ENCODE results near the gene SAMHD1. TPM values are rescaled to one million over a fixed set of nuclear protein-coding genes. Genes with fewer than 3 reads are reported as not detected.

Gene SAMHD1
- polyA plus RNA-seq, 1 donor from 2014 or later: 22.2 TPM

DNA sequence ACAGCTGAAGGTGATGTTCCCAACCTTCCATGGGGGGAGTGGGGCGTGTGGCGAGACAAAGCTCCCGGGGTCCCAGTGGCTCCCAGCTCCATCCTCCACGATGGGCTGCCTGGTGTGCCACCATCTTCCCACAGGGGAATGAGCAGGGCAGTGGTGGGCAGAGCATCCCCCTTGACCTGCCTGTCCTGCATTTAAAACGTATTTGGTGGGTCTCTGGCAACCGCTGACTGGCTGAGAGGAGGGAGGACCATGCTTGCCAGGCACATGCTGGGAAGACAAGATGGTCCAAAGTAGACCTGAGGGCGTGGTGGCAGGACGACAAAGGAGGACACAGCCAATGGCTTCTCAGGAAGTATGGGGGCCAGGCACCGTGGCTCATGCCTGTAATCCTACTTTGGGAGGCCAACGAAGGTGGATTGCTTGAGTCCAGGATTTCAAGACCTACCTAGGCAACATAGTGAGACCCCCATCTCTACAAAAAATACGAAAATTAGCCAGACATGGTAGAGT, 70.7 kb downstream of the SAMHD1 start:
- no peak overlapping the region for H3K27ac ChIP-seq (ENCODE audit: low read length)
- no peak overlapping the region for H3K9ac ChIP-seq (ENCODE audit: low read length)
- H3K9me3 ChIP-seq (ENCODE audit: low read length): no peaks in the 10 kb centered on the region
- H4K20me1 ChIP-seq (ENCODE audit: insufficient read depth): no peaks in the 10 kb centered on the region
- no peak overlapping the region for H2AFZ ChIP-seq (ENCODE audit: low read depth, low read length)
- no peaks in the 10 kb centered on the region for H3K27me3 ChIP-seq (ENCODE audit: insufficient read depth, low read depth, low read length)
- no peaks in the 10 kb centered on the region for H3K9me2 ChIP-seq (ENCODE audit: insufficient read depth, low read length)
- H3K4me2 ChIP-seq (ENCODE audit: low read length): no peak overlapping the region
- no peak overlapping the region for H3K4me3 ChIP-seq (ENCODE audit: low read length)
- no peaks in the 10 kb centered on the region for H3K79me2 ChIP-seq (replicated peaks; ENCODE audit: insufficient read depth, low read length)
- no peak for TF ChIP-seq MXI1 (conservative IDR thresholded peaks at IDR 0.05; ENCODE audit: poor library complexity, severe bottlenecking)
- no peak for TF ChIP-seq POLR2AphosphoS5 (IDR thresholded peaks at IDR 0.05)
- TF ChIP-seq SMC3 (conservative IDR thresholded peaks at IDR 0.05; ENCODE audit: poor library complexity): no peak
- TF ChIP-seq, protein P1, sequence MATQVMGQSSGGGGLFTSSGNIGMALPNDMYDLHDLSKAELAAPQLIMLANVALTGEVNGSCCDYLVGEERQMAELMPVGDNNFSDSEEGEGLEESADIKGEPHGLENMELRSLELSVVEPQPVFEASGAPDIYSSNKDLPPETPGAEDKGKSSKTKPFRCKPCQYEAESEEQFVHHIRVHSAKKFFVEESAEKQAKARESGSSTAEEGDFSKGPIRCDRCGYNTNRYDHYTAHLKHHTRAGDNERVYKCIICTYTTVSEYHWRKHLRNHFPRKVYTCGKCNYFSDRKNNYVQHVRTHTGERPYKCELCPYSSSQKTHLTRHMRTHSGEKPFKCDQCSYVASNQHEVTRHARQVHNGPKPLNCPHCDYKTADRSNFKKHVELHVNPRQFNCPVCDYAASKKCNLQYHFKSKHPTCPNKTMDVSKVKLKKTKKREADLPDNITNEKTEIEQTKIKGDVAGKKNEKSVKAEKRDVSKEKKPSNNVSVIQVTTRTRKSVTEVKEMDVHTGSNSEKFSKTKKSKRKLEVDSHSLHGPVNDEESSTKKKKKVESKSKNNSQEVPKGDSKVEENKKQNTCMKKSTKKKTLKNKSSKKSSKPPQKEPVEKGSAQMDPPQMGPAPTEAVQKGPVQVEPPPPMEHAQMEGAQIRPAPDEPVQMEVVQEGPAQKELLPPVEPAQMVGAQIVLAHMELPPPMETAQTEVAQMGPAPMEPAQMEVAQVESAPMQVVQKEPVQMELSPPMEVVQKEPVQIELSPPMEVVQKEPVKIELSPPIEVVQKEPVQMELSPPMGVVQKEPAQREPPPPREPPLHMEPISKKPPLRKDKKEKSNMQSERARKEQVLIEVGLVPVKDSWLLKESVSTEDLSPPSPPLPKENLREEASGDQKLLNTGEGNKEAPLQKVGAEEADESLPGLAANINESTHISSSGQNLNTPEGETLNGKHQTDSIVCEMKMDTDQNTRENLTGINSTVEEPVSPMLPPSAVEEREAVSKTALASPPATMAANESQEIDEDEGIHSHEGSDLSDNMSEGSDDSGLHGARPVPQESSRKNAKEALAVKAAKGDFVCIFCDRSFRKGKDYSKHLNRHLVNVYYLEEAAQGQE (IDR thresholded peaks at IDR 0.05; ENCODE audit: borderline replicate concordance): no peak
- TF ChIP-seq, protein P2, sequence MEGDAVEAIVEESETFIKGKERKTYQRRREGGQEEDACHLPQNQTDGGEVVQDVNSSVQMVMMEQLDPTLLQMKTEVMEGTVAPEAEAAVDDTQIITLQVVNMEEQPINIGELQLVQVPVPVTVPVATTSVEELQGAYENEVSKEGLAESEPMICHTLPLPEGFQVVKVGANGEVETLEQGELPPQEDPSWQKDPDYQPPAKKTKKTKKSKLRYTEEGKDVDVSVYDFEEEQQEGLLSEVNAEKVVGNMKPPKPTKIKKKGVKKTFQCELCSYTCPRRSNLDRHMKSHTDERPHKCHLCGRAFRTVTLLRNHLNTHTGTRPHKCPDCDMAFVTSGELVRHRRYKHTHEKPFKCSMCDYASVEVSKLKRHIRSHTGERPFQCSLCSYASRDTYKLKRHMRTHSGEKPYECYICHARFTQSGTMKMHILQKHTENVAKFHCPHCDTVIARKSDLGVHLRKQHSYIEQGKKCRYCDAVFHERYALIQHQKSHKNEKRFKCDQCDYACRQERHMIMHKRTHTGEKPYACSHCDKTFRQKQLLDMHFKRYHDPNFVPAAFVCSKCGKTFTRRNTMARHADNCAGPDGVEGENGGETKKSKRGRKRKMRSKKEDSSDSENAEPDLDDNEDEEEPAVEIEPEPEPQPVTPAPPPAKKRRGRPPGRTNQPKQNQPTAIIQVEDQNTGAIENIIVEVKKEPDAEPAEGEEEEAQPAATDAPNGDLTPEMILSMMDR (IDR thresholded peaks at IDR 0.05; ENCODE audit: poor library complexity, severe bottlenecking): no peak
- no peak for TF ChIP-seq EP300 (conservative IDR thresholded peaks at IDR 0.05; ENCODE audit: poor library complexity, severe bottlenecking)
- TF ChIP-seq EZH2 (IDR thresholded peaks at IDR 0.05; ENCODE audit: borderline replicate concordance, insufficient read depth, low read length, poor library complexity, severe bottlenecking): no peak
- no peaks in the 10 kb centered on the region for H3F3A ChIP-seq (ENCODE audit: insufficient read depth, low read length, poor library complexity, severe bottlenecking)
- H3K36me3 ChIP-seq (ENCODE audit: insufficient read depth, low read length): no peaks in the 10 kb centered on the region

DNA sequence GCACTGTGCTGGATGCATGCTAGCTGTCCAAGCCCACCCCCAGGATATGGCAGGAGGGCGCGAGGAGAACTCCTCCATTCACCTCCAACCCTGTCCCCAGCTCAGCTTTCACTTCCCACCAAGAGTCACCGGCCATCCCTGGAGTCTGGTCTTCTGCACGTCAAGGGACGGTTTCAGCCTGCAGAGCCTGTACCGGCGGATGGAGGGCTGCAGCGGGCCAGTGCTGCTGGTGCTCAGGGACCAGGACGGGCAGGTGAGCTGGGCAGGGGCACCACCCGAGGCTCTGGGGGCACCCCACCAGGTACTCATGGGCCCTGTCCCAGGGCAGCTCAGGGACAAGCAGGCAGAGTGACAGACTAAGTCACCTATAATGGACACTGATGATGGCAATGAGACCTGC, 72.6 kb downstream of the SAMHD1 start:
- no peak overlapping the region for H3K4me2 ChIP-seq (ENCODE audit: low read length)
- no peaks in the 10 kb centered on the region for H3F3A ChIP-seq (ENCODE audit: insufficient read depth, low read length, poor library complexity, severe bottlenecking)
- H3K27ac ChIP-seq (ENCODE audit: low read length): no peak overlapping the region
- TF ChIP-seq RAD21 (conservative IDR thresholded peaks at IDR 0.05): no peak
- no peak for TF ChIP-seq TAF1 (IDR thresholded peaks at IDR 0.05; ENCODE audit: low read depth)
- TF ChIP-seq POLR2AphosphoS5 (IDR thresholded peaks at IDR 0.05): no peak
- H3K9me3 ChIP-seq (ENCODE audit: low read length): no peaks in the 10 kb centered on the region
- H3K9me2 ChIP-seq (ENCODE audit: insufficient read depth, low read length): no peaks in the 10 kb centered on the region
- H3K79me2 ChIP-seq (replicated peaks; ENCODE audit: insufficient read depth, low read length): no peaks in the 10 kb centered on the region
- H4K20me1 ChIP-seq (ENCODE audit: insufficient read depth): no peaks in the 10 kb centered on the region
- no peak overlapping the region for H3K4me3 ChIP-seq (ENCODE audit: low read length)
- no peak overlapping the region for H2AFZ ChIP-seq (ENCODE audit: low read depth, low read length)
- H3K27me3 ChIP-seq (ENCODE audit: insufficient read depth, low read depth, low read length): no peaks in the 10 kb centered on the region
- H3K9ac ChIP-seq (ENCODE audit: low read length): no peak overlapping the region
- no peaks in the 10 kb centered on the region for H3K36me3 ChIP-seq (ENCODE audit: insufficient read depth, low read length)

DNA sequence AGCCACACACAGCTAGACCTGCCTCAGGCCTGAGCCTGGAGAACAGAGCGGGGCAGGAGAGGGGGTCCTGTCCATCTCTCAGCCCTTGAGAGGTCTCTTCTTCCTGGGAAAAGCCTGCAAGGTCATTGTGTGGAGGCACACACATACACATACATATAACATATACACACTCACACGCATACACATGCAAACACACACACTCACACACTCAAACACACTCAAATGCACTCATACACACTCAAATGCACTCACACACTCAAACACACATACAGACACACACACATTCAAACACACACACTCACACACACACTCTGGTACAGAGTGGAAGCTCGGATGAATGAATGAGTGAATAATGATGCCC, 75.1 kb downstream of the SAMHD1 start:
- Histone ChIP-seq H2AFZ (ENCODE audit: low read depth, low read length) (no peak overlapping the region), H3K79me2 (replicated peaks; ENCODE audit: insufficient read depth, low read length) (no peaks in the 10 kb centered on the region), H3K9me3 (ENCODE audit: low read length) (no peaks in the 10 kb centered on the region), H3K9me2 (ENCODE audit: insufficient read depth, low read length) (no peaks in the 10 kb centered on the region), H3K36me3 (ENCODE audit: insufficient read depth, low read length) (no peaks in the 10 kb centered on the region), H3F3A (ENCODE audit: insufficient read depth, low read length, poor library complexity, severe bottlenecking) (no peaks in the 10 kb centered on the region), H3K27me3 (ENCODE audit: insufficient read depth, low read depth, low read length) (no peaks in the 10 kb centered on the region), H3K9ac (ENCODE audit: low read length) (no peak overlapping the region), H3K4me3 (ENCODE audit: low read length) (no peak overlapping the region), H4K20me1 (ENCODE audit: insufficient read depth) (no peaks in the 10 kb centered on the region), H3K4me2 (ENCODE audit: low read length) (no peak overlapping the region), H3K27ac (ENCODE audit: low read length) (no peak overlapping the region)
- TF ChIP-seq, protein P1 (IDR thresholded peaks at IDR 0.05; ENCODE audit: borderline replicate concordance): no peak
- TF ChIP-seq SMC3 (conservative IDR thresholded peaks at IDR 0.05; ENCODE audit: poor library complexity): no peak
- TF ChIP-seq EP300 (conservative IDR thresholded peaks at IDR 0.05; ENCODE audit: poor library complexity, severe bottlenecking): no peak
- no peak for TF ChIP-seq RAD21 (conservative IDR thresholded peaks at IDR 0.05)
- TF ChIP-seq POLR2AphosphoS5 (IDR thresholded peaks at IDR 0.05): no peak
- TF ChIP-seq, protein P2 (IDR thresholded peaks at IDR 0.05; ENCODE audit: poor library complexity, severe bottlenecking): no peak
- TF ChIP-seq EZH2 (IDR thresholded peaks at IDR 0.05; ENCODE audit: borderline replicate concordance, insufficient read depth, low read length, poor library complexity, severe bottlenecking): no peak
- TF ChIP-seq MXI1 (conservative IDR thresholded peaks at IDR 0.05; ENCODE audit: poor library complexity, severe bottlenecking): no peak
- TF ChIP-seq TAF1 (IDR thresholded peaks at IDR 0.05; ENCODE audit: low read depth): no peak
